HG03354 (cell line): ENCODE data around the gene GABBR2.

Experiments
- ATAC-seq: cut with Tn5 transposase; IDR thresholded peaks from one replicate; pipeline ENCODE4 v1.9.1; 2021; ENCODE audit warnings: mild to moderate bottlenecking; ENCODE audit not compliant: unreplicated experiment, poor library complexity, severe bottlenecking

Gene GABBR2

DNA sequence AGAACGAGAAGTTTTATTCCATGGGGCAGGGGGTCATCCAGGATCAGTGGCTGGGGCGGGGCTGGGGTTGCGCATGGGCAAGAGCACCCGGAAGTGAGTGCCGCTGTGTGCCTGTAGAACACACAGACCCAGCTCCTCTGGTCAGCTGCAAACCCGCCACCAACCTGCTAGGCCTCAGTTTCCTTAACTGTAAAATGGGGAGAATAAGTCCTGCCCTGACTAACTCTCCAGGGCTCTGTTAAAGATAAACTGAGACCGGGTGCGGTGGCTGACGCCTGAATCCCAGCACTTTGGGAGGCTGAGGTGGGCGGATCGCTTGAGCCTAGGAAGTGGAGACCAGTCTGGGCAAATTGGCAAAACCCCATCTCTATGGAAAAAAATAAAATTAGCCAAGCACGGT lies 152.2 kb downstream of the GABBR2 start:
- ATAC-seq = no peak

DNA sequence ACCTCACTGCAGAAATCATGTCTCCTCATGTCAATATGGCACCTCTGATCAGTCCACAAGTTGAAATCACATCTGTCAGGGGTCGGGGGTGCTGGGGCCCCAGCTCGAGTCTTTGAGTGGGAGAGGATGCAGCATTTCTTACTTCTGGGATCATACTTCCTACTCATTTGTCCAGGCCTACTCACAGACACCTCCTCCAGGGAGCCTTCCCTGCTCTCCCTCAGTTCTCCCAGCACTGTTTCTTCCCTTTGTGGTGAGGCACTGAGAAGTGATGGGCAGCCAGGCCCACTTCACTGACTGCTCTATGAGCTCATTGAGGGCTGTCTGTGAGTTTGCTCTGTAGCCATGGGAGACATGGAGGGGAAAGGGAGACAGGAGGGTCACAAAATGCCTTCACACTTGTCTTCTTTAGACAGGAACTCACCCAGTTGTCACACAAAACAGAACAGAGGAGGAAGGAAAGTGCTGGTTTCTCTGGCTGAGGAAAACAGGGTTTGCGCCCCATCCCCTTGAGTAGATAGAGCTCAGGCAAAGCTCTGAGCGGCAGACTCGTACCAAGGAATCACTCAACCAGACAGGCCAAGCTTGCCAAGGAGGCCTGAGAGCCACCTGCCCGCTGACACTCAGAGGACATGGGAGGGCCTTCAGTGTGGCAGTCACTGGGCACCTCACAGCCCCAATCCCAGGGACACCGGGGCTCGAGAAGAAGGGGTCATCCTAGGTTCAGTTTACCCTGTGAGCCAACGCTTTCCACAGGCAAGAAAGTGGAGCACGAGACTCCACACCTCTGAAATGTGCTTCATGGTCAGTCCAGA lies 152.9 kb downstream of the GABBR2 start:
- ATAC-seq = no peak

DNA sequence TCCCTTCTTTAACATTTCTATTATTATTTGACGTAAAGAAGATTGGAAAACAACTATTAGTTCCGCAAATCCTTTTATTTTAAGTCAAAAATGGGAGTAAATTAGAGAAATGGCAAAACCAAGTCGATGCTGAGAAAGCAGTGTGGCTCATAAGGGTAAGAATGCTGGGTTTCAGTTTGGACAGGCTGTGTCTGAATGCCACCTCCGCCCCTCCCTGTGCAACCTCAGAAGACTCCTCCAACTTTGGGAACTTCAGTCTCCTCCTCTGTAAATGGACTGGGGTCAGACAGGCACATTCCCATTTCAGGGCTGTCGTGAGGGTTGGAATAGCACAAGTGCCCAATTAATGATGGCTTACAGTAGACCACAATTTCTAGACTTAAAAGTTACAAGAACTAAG lies 154.0 kb downstream of the GABBR2 start:
- ATAC-seq = no peak

DNA sequence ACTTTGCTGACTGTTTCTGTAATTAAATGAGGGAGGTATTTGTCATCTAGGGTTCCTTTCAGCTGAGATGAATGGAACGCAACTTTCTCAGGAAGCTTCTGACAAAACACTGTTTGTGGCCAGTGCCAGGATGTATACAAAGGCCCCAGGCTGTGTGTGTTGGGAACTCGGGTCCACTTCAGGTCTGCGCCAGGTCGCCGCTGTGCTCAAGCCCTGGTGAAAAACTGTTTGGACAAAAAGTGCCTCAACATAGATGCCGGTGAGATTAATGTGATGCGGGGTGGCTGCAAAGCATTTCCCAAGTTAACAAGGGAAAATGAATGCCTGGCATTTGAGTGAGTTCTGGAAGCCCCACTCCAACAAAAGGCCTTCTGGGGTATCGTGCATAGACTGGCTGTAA lies 156.4 kb downstream of the GABBR2 start:
- ATAC-seq = no peak

DNA sequence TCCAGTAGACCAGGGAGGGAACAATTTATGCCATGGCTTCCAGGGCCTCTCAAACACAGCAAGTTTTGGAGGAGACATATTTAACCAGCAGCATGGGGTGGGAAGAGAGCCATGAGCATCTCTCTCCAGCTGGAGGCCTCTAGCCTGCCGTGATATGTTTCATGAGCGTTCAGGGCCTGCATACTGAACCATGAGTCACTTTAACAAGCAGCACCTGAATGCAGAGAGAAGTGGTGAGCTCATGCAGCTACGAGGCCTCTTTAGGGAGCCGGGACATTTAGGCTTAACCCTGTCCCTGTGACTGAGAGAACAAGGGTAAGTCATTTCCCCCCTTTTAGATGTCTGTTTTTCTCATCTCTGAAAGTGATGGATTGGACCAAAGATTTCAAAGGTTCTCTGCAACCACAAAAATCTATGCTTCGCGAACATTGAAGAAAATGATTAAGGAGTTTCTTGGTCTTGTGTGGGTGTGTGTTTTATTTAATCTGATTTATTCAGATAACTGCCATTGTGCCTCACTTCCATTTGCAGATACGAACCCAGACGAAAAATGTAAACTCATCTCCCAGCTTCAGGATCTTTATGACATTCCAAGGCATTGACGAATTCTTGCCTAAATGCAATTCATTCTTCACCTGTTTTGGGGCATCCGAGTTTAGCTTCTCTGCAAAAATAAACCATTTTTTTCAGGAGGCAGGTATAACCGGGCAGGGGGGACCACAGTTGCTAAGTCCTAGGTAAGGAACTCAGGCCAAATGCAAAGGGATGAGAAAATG lies 157.0 kb downstream of the GABBR2 start:
- ATAC-seq = no peak

DNA sequence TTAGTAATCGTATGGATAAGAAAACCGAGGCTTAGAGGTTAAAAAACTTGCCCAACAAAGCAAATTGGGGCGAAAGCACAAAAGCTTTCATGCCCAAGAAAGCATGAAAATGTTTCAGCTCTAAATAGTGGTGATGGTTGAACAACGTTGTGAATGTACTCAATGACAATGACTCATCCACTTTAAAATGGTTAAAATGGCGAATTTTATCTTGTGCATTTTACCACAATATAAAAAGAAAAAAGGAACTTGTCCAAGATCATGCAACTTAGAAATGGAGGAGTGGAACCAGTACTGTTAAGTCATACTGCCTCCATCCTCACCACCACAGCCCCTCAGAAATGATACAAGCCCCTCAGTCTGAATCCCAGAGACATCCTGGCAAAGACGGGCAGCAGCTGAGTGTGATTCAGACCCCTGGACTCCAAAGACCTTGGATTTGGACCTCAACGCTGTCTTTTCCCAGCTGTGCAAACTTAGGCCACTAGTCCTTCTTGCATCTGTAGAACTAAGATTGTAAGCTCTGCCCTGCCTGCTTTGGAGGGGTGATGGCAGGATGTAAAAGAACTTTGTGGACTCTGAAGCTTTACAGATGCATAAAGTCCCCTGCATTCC lies 158.4 kb downstream of the GABBR2 start:
- ATAC-seq = no peak

DNA sequence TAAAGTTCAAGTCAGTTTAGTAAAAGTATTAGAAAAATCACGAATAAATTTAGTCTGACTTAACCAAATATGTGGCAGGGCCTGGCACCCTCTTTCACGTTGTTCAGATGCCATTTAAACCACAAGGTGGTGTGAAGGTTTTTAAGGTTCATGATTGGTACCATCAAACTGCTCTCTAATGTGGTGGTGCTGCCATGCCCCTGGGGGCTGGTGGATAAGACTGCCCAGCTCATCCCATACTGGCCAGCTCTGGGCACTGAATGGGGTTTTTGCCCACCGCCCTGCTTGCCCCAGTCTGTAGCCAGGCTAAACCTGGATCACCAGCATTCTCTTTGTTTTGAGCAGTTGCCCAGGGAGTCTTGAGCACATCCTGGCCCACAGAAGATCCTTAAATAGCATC lies 159.3 kb downstream of the GABBR2 start:
- ATAC-seq = no peak

DNA sequence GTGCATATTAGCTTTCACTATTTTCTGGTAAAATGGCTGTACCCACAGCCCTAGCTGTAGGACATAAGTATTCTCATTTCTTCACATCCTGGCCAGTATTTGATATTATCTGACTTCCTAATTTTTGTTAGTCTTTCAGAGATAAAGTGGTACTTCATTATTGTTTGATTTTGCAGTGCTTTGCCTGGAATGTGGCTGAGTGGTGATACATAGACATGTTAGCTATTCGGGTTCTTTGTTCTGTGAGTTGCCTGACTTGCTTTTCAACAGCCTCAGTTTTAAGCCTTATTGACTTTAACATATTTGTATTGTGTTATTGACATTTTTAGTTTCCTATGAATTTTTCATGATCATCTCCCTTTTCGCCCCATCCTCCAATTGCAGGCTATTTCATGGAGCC lies 161.1 kb downstream of the GABBR2 start:
- no peak for ATAC-seq

DNA sequence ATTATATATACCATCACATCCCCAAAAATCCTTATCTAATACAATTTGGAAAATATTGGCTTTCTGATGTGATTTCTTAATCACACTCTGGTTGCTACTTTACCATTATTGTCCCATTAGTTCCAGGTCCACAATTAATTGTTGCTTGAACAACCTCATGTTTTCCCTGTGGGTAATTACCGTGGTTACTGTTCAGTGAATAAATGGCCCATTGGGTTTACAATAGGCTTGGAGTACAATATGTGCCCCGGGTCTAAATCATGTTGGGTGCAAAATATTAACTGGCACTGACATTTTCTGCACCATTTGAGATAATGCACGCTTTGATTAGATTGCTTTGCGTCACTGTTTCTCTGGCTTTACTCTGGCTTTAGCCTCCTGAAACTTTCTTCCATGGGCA lies 163.7 kb downstream of the GABBR2 start:
- ATAC-seq = no peak

DNA sequence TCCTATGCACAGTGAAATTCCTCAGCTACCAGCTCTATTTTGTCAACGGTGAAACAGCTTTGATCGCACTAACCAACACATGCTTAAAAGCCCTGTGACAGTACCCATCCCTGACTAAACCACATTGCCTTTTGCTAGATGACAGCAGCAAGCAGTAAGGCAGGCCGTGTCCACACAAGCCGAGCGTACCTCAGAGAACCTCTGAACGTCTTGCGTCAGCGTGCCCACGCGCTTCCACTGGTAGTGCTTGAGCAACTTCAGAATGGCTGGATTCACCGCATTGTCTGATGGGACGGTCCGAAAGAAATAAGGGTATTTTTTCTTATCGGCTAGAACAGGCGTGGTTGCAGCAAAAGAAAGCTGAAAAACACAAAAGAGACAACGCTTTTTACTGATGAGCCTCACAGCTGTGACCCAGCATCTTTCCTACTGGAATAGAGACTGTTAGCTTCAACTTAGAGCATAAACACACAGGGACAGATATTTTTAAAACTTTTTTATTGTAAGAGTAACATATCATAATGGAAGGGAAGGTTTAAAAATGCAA lies 167.0 kb downstream of the GABBR2 start:
- ATAC-seq = no peak

DNA sequence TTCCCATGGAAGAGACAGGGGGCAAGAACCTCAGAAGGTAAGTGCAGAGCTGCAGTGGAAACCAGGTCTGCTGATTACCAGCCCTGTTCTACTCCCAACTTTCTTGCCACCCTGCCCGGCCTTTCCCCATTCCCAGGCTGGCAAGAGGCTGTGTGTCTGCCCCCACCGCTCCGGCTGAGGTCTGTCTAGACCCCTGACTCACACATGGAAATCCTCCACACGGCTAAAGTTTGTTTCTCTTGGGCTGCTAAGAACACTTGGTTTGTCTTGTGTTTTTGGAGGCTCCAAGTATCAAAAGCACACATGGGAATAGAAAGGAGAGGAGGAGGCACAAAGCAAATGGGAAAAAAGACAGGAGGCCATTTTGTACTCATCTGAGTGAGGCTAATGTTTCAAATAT lies 168.3 kb downstream of the GABBR2 start:
- no peak for ATAC-seq

DNA sequence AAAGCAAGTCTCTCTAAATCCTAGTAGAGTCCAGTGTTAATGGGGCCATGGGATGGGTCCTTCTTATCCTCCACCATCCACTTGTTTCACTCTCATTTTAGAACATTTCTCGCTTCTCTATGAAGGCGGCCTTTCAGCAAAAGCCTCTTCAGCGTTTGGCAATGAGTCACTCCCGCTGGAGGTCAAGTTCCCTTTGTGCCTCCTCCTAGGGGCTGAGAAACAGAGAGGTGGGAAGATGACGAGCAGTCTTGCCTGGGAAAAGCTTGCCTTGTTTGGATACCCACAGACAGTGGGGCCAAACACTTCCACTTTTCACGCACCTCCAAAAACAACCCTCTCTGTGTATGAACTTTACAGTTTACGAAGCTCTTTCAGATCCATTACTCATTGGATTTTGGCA lies 168.8 kb downstream of the GABBR2 start:
- no peak for ATAC-seq

DNA sequence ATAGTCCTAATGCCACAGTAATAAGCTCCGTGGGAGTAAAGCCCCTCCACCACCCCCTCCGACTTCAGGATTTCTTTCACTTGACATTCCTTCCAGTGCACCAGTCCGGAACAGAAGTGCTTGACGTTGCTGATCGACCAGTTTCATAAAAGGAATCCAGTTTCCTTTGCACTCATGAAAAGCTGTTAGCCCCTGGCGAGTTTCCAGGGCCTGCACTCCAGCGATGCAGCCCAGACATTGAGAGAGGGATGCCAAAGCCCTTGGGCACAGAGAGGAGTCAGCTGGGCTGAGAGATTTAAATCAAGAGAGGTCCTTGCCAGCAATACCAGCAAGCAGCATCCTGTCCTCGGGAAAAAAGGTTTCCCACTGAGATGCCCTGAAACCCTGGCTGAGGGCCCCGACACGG lies 170.1 kb downstream of the GABBR2 start:
- ATAC-seq = no peak

DNA sequence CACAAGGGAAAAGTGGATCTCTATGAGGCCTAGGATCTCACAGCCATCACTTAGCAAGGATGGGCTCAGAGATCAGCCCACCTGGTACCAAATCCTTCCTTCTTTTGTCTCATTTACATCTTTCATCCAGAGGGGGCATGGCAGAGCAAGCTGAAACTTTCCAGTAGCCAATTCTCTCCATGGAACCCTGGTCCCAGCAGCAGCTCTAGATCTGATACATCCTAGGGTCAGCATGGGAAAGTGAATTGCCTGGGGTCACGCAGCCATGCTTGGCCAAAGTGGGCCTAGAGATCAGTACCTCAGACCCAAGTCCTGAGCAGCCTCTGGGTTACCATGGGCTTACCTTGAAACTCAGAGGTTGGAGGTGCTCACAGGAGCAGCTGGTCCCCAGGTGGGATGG lies 170.5 kb downstream of the GABBR2 start:
- ATAC-seq = no peak

DNA sequence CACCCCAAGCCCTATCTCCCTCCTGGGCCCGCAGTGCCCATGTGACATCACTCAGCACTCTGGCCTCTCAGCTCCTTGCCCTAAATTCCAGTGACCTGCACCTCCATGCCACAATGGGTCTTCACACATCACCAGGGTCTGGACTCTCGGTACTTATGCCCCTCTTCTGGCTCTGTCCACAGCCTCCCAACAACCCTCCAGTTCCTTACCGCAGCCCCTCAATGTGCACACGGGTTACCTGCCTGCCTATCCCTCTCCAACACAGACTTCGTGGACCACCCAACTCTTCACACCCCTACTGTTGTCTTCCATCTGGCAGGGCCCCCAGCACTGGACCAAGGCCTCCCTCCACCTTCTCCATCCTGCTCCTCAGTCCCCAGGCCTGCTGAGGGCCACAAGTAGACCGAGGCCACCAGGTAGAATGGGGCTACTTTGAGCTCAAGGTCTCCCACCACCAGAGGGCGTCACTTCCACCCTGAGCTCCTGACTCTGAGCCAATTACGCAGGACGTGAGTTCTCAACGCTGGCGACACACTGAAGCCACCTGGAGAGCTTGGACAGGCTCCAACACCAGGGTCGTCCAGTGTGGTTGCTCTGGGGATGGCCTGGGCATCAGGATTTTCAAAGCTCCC lies 172.1 kb downstream of the GABBR2 start:
- ATAC-seq = no peak

DNA sequence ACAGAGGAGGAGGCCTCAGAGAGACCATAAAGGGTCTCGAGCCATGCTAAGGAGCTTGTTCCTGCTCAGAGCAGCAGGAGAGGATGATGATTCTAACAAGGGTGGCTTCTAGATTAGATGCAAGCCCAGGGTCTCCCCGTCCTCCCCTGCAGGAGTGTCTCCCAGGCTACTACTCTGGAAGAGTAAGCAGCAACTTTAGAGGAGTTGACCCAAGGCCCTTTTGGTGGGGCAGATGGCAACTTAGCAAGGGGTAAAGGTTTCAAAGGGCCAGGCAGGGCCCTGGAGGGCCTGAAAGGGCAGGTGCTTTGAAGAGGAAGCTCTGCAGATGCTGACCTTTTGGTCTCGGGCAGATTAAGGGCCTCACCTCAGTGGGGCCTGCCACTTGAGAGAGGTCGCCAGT lies 174.9 kb downstream of the GABBR2 start:
- ATAC-seq = no peak

DNA sequence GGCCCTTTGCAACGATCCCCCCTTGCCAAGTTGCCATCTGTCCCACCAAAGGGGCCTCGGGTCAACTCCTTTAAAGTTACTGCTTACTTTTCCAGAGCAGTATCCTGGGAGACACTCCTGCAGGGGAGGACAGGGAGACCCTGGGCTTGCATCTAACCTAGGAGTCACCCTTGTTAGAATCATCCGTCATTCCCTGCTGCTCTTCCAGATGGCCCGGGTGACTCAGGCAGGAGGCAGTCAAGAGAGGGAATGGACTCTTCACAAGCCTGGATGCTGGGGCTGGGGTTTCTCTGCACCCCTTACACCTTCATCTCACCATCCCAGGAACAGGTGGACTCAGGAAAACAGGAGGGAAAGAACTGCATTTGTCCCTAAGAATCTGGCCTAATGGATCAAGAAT lies 175.6 kb downstream of the GABBR2 start:
- no peak for ATAC-seq

DNA sequence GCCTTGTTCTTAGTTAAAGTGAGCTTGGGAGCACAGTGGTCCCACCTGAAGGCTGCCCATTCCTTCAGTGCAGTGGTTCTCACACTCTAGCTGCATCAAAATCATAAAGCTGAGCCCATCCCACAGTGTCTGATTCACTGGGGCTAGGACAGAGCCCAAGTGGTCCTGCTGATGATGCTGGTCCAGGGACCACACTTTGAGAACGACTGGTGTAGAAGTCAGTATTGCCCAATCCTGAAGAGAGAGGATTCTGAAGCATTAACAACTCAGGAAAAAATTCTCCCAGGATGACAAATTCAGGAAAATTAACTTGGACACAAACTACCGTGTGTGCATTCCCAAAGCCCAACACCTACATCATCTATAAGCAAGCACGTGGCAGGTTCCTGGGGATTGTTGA lies 176.2 kb downstream of the GABBR2 start:
- no peak for ATAC-seq

DNA sequence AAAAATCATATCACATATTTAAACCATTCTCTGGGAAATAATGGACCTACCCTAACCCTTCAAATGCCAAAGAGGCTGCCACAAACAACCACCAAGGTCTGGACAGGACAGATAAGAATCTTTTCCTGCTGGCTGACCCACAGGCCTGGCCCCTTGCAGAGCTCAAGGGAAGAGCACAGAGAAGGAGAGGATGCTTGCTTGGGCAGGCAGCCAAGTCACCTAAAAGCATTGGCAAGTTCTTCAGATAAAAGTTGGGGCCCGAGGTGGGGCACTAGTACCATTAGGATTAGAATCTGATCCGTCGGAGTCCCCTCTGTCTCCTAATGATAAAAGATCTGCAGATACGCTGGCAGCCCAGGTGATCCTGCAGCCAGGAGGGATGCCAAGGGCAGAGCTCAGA lies 176.6 kb downstream of the GABBR2 start:
- no peak for ATAC-seq

DNA sequence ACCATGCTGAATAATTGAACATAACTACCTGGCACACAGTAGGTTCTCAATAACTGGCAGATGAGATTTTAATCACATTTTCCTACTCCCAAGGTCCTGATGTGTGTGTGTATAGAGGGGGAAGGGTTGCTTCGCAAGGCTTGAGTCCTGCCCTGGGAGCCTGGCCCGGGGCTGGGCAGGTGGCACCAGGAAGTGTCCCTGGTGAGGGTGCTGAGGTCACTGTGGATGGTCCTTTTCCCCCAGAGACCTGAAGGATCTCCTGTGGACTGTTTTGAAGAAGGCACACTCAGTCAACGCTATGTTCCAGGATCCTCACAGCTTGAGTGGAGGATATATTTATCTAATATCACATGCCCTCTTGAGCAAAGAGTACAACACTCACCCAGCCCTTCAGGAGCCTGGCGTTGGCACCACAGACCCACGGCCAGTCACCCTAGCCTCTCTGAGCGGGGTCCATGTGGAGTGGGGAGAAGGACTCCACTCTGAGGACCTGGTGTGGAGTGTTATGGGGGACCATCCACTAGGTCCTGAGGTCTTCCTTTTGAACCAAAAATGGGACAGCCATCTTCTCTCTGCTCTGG lies 177.8 kb downstream of the GABBR2 start:
- no peak for ATAC-seq
